Neutrophil (primary cell): ENCODE results near the gene CCDC88C.
A peak's percentile ranks its signal among the peaks of the same experiment; 100 is the strongest.

Experiments used
- H3K27ac ChIP-seq: fragments of 200-600 bp; sonication (generic); 2 replicates; pipeline ENCODE4 v1.5.1; 2016; ENCODE audit warnings: mild to moderate bottlenecking, moderate library complexity
- H3K27me3 ChIP-seq: fragments of 200-600 bp; sonication (generic); 2 replicates; pipeline ENCODE4 v1.6.0; 2016; ENCODE audit warnings: mild to moderate bottlenecking
- H3K36me3 ChIP-seq: fragments of 200-600 bp; sonication (generic); 2 replicates; pipeline ENCODE4 v1.5.1; 2017
- H3K4me1 ChIP-seq, 2 experiments: fragments of 200-600 bp in 1 of 2; sonication (generic) in 1 of 2; 1 replicate in 1 of 2; 2 replicates in 1 of 2; pipeline versions ENCODE4 v1.5.1 to v1.6.1; 2013 to 2016; ENCODE audit warnings: low read depth in 1 of 2, low read length in 1 of 2, mild to moderate bottlenecking in 1 of 2, moderate library complexity in 1 of 2; ENCODE audit not compliant: control insufficient read depth in 1 of 2, insufficient read depth in 1 of 2
- H3K4me3 ChIP-seq, 2 experiments: fragments of 200-600 bp in 1 of 2; sonication (generic) in 1 of 2; 1 replicate in 1 of 2; 2 replicates in 1 of 2; pipeline ENCODE4 v1.5.1; 2013 to 2016; ENCODE audit warnings: low read depth in 1 of 2, low read length in 1 of 2, mild to moderate bottlenecking in 1 of 2, moderate library complexity in 1 of 2
- H3K9me3 ChIP-seq: fragments of 200-600 bp; sonication (generic); 2 replicates; pipeline ENCODE4 v1.5.1; 2016
- CTCF ChIP-seq: fragments of 200-600 bp; sonication (generic); IDR thresholded peaks from 2 replicates; pipeline ENCODE4 v1.5.1; 2016; ENCODE audit warnings: antibody characterized with exemption

The CCDC88C gene

GRCh38 chr14:91235841-91236240, 181.8 kb downstream of the CCDC88C start:
- Histone ChIP-seq H3K27ac (no peak overlapping the region), H3K4me1 (peaks cover 34 to 41% of the 10 kb centered on the region in 2 experiments)
- TF ChIP-seq CTCF = no peak

GRCh38 chr14:91234791-91235114, 182.9 kb downstream of the CCDC88C start:
- no peak for TF ChIP-seq CTCF
- H3K36me3 ChIP-seq = peaks cover 13% of the 10 kb centered on the region
- H3K27ac ChIP-seq = no peak overlapping the region
- H3K4me1 ChIP-seq = peaks cover 40 to 45% of the 10 kb centered on the region in 2 experiments
- H3K4me3 ChIP-seq = no peak overlapping the region
- no peaks in the 10 kb centered on the region for H3K9me3 ChIP-seq
- no peaks in the 10 kb centered on the region for H3K27me3 ChIP-seq

More at GRCh38 chr14:91235841-91236240, 181.8 kb downstream of the CCDC88C start:
- Histone ChIP-seq H3K36me3 (peaks cover 13% of the 10 kb centered on the region), H3K4me3 (no peak overlapping the region), H3K27me3 (no peaks in the 10 kb centered on the region), H3K9me3 (no peaks in the 10 kb centered on the region)

- H3K4me3 ChIP-seq = no peak overlapping the region
- H3K9me3 ChIP-seq = no peaks in the 10 kb centered on the region
- peaks cover 16% of the 10 kb centered on the region for H3K36me3 ChIP-seq
- H3K27ac ChIP-seq = no peak overlapping the region
- peaks cover 46 to 50% of the 10 kb centered on the region in 2 experiments for H3K4me1 ChIP-seq
- TF ChIP-seq CTCF = no peak
- H3K27me3 ChIP-seq = no peaks in the 10 kb centered on the region
Observed at GRCh38 chr14:91233936-91234790, 183.5 kb downstream of the CCDC88C start.

- peak overlapping the region; percentile 93 for H3K27ac ChIP-seq
- peak overlapping the region in 1 of 2 experiments; percentile 26 for H3K4me3 ChIP-seq
- H3K9me3 ChIP-seq = no peaks in the 10 kb centered on the region
- peaks cover 32% of the 10 kb centered on the region for H3K36me3 ChIP-seq
- no peaks in the 10 kb centered on the region for H3K27me3 ChIP-seq
- no peak for TF ChIP-seq CTCF
- H3K4me1 ChIP-seq = peaks cover 52 to 60% of the 10 kb centered on the region in 2 experiments
Observed at GRCh38 chr14:91232603-91233002, 185.0 kb downstream of the CCDC88C start.

GRCh38 chr14:91232052-91232451, 185.6 kb downstream of the CCDC88C start:
- H3K4me1 ChIP-seq = peaks cover 55 to 60% of the 10 kb centered on the region in 2 experiments

More at GRCh38 chr14:91232052-91232451, 185.6 kb downstream of the CCDC88C start:
- peak overlapping the region in 1 of 2 experiments; percentile 26 for H3K4me3 ChIP-seq
- no peak for TF ChIP-seq CTCF
- H3K36me3 ChIP-seq = peaks cover 36% of the 10 kb centered on the region
- H3K27ac ChIP-seq = peak overlapping the region; percentile 93
- no peaks in the 10 kb centered on the region for H3K9me3 ChIP-seq
- H3K27me3 ChIP-seq = no peaks in the 10 kb centered on the region
